ENCODE data around the gene UBAC1. TPM values are rescaled to one million over a fixed set of nuclear protein-coding genes. Genes with fewer than 3 reads are reported as not detected.

The UBAC1 gene
- total and polyA plus RNA-seq, 10 of the 15 experiments (the other 5 are each of a cell fraction or from before 2014, with no cell fraction given), result 16.7 to 54.6 (median 38.5) TPM

- DNase-seq (ENCODE audit: low read depth, low spot score) (no peak), FAIRE-seq (no peak), ATAC-seq (no peak)
- H3K9me3 ChIP-seq (replicated peaks; ENCODE audit: control insufficient read depth, insufficient read depth, low read length), result no peaks in the 10 kb centered on the region; the same call in 2 of the 3 replicates
- no peak overlapping the region for H3K4me3 ChIP-seq
- TF ChIP-seq CHD4 (IDR thresholded peaks at IDR 0.05) (no peak), ZSCAN29 (IDR thresholded peaks at IDR 0.05) (no peak), BCL3 (IDR thresholded peaks at IDR 0.05; ENCODE audit: borderline replicate concordance, insufficient read depth, low read depth, low read length, poor library complexity, severe bottlenecking) (no peak), NFYA (IDR thresholded peaks at IDR 0.05; ENCODE audit: borderline replicate concordance, low read depth, low read length) (no peak), KDM1A (IDR thresholded peaks at IDR 0.05; ENCODE audit: borderline replicate concordance) (no peak), NRF1 (conservative IDR thresholded peaks at IDR 0.05; ENCODE audit: low read depth, low read length) (no peak), SP1 (IDR thresholded peaks at IDR 0.05; ENCODE audit: low read depth, low read length) (no peak), PAX5 (IDR thresholded peaks at IDR 0.05; ENCODE audit: borderline replicate concordance, low read depth, low read length) (no peak), BHLHE40 (IDR thresholded peaks at IDR 0.05; ENCODE audit: borderline replicate concordance in 1 of 2, low read depth in 2 of 2, low read length in 1 of 2) (no peak), MYC (IDR thresholded peaks at IDR 0.05; ENCODE audit: insufficient read depth, insufficient read length, insufficient replicate concordance, low read length, severe bottlenecking) (no peak), RELB (IDR thresholded peaks at IDR 0.05; ENCODE audit: low read depth) (no peak), CEBPZ (IDR thresholded peaks at IDR 0.05; ENCODE audit: low read depth, low read length) (no peak), NR2C2 (IDR thresholded peaks at IDR 0.05; ENCODE audit: borderline replicate concordance, control insufficient read depth, insufficient read length, low read depth) (no peak), ASH2L (IDR thresholded peaks at IDR 0.05; ENCODE audit: borderline replicate concordance, low read depth) (no peak), RAD21 (IDR thresholded peaks at IDR 0.05; ENCODE audit: insufficient read depth, low read depth, low read length) (no peak)
- H3K9ac ChIP-seq (ENCODE audit: control insufficient read depth, insufficient read depth, low read length), result no peak overlapping the region
- ChIA-PET RAD21 (ENCODE audit: unreplicated experiment) (interaction anchor here (0.8 kb wide), 1 partner anchor 11 kb away, joined by 3 read pairs; the partner anchor contains the start of gene CAMSAP1), POLR2A (no interaction called here), CTCF (no interaction called here), SMC1A (ENCODE audit: uncharacterized antibody, unreplicated experiment) (no interaction called here)
- WGBS (ENCODE audit: insufficient coverage, insufficient replicate concordance, low lambda C conversion rate, missing lambda C conversion rate), result 68% methylated on average over 2 of the region's 2 CpGs
- H3K4me1 ChIP-seq (ENCODE audit: control insufficient read depth, insufficient read depth, low read length), result 0 out of 2 replicates have a peak, but pooled peaks cover 3% of the 10 kb centered on the region
- no peaks in the 10 kb centered on the region for H3K36me3 ChIP-seq (ENCODE audit: control insufficient read depth in 2 of 2, insufficient read depth in 2 of 2, low read length in 1 of 2)
- no peak overlapping the region for H3K4me2 ChIP-seq (ENCODE audit: control insufficient read depth, insufficient read depth)
- no peaks in the 10 kb centered on the region for H3K27me3 ChIP-seq (replicated peaks in 1 of 2; ENCODE audit: control insufficient read depth in 2 of 2, insufficient read depth in 2 of 2, low read length in 1 of 2)
- H2AFZ ChIP-seq (ENCODE audit: control insufficient read depth, low read depth, low read length), result no peak overlapping the region
- H4K20me1 ChIP-seq (ENCODE audit: control insufficient read depth, insufficient read depth), result no peaks in the 10 kb centered on the region; the same call in 1 of the 2 replicates
- intact Hi-C loops (cut with micrococcal nuclease; ENCODE audit: unreplicated experiment) (no loop called here), in situ Hi-C loops (cut with MboI) (no loop called here)
- BruUV-seq (replicated peaks), result no TSS peak
- no peak overlapping the region for H3K27ac ChIP-seq (ENCODE audit: control insufficient read depth, insufficient read depth)
- H3K79me2 ChIP-seq (ENCODE audit: control insufficient read depth, insufficient read depth, low read length), result peaks cover 28% of the 10 kb centered on the region
Measured at GRCh38 chr9:135896626-135897025, 64.5 kb downstream of the UBAC1 start.
